Astrocyte (in vitro differentiated cells and primary cell): ENCODE measurements around the gene TRIM14.

ENCODE experiments used
- EZH2 ChIP-seq: IDR thresholded peaks from 2 replicates; pipeline ENCODE4 v1.6.1; 2012; ENCODE audit warnings: mild to moderate bottlenecking, low read length, inconsistent platforms; ENCODE audit not compliant: insufficient read depth
- TF ChIP-seq, protein P1 (sequence below): IDR thresholded peaks from 2 replicates; pipeline ENCODE4 v1.5.1; 2011; ENCODE audit warnings: low read depth, mild to moderate bottlenecking, inconsistent platforms, low read length, moderate library complexity; ENCODE audit not compliant: insufficient read depth

DNA sequence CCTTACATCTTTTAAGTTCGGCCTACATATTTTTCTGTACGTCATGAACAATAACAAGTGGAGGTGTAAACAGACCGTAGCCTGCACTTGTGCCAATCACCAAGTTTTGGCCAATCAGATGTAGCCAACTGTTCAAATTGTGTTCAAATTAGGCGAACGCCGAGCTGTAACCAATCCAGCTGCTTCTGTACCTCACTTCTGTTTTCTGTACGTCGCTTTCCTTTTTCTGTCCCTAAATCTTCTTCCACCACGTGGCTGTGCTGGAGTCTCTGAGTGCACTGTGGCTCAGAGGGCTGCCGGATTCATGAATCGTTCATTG is 26.4 kb downstream of the TRIM14 start:
- TF ChIP-seq, protein P1, sequence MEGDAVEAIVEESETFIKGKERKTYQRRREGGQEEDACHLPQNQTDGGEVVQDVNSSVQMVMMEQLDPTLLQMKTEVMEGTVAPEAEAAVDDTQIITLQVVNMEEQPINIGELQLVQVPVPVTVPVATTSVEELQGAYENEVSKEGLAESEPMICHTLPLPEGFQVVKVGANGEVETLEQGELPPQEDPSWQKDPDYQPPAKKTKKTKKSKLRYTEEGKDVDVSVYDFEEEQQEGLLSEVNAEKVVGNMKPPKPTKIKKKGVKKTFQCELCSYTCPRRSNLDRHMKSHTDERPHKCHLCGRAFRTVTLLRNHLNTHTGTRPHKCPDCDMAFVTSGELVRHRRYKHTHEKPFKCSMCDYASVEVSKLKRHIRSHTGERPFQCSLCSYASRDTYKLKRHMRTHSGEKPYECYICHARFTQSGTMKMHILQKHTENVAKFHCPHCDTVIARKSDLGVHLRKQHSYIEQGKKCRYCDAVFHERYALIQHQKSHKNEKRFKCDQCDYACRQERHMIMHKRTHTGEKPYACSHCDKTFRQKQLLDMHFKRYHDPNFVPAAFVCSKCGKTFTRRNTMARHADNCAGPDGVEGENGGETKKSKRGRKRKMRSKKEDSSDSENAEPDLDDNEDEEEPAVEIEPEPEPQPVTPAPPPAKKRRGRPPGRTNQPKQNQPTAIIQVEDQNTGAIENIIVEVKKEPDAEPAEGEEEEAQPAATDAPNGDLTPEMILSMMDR: no peak
- TF ChIP-seq EZH2: no peak
